Fibroblast of mammary gland (primary cell): ENCODE measurements around the gene EFHC2.

Experiments used
- DNase-seq: peaks from one replicate; pipeline ENCODE4 v3.0.0-alpha.2; 2010; ENCODE audit warnings: low read depth
- H3K4me3 ChIP-seq: 2 replicates; pipeline ENCODE4 v1.5.1; 2011; ENCODE audit warnings: low read depth, mild to moderate bottlenecking, low read length, moderate library complexity; ENCODE audit not compliant: control insufficient read depth
- CTCF ChIP-seq: conservative IDR thresholded peaks from 2 replicates; pipeline ENCODE4 v1.5.1; 2011; ENCODE audit warnings: low read depth, low read length, inconsistent platforms; ENCODE audit not compliant: control insufficient read depth, insufficient read depth

EFHC2 gene

GRCh38 chrX:44173219-44173618 lies 170.3 kb downstream of the EFHC2 start:
- no peak for TF ChIP-seq CTCF
- DNase-seq: no peak
- H3K4me3 ChIP-seq: no peak overlapping the region

GRCh38 chrX:44167116-44167515 lies 176.4 kb downstream of the EFHC2 start:
- DNase-seq: no peak
- no peak overlapping the region for H3K4me3 ChIP-seq
- no peak for TF ChIP-seq CTCF

- H3K4me3 ChIP-seq: no peak overlapping the region
- no peak for TF ChIP-seq CTCF
- no peak for DNase-seq
These were observed 180.5 kb downstream of the EFHC2 start for GRCh38 chrX:44162964-44163475.

- peak; percentile 89 for DNase-seq
- TF ChIP-seq CTCF: no peak
- H3K4me3 ChIP-seq: no peak overlapping the region
These were observed 185.6 kb downstream of the EFHC2 start for GRCh38 chrX:44157858-44158257.

GRCh38 chrX:44157283-44157682 lies 186.2 kb downstream of the EFHC2 start:
- no peak for TF ChIP-seq CTCF
- no peak overlapping the region for H3K4me3 ChIP-seq
- peak; percentile 11 for DNase-seq

- no peak overlapping the region for H3K4me3 ChIP-seq
- no peak for DNase-seq
- no peak for TF ChIP-seq CTCF
These were observed 186.7 kb downstream of the EFHC2 start for GRCh38 chrX:44156726-44157125.

- no peak overlapping the region for H3K4me3 ChIP-seq
- no peak for DNase-seq
- no peak for TF ChIP-seq CTCF
These were observed 188.3 kb downstream of the EFHC2 start for GRCh38 chrX:44155126-44155525.
